WTC11 (cell line): ENCODE measurements around the gene EMC9. TPM values are rescaled to one million over a fixed set of nuclear protein-coding genes. Genes with fewer than 3 reads are reported as not detected.

ENCODE experiments used
- ATAC-seq: fragments of 200-7000 bp; cut with Tn5 transposase; 2 replicates; pipeline ENCODE4 v1.10.0; 2021; ENCODE audit warnings: mild to moderate bottlenecking, moderate library complexity
- CTCF ChIA-PET: fragments of 300-600 bp; sonication (Branson Sonifier 250); formaldehyde crosslinking; loops from one replicate; lab custom pipeline; 2021; ENCODE audit warnings: antibody characterized with exemption; lab: Charles Lee
- POLR2A ChIA-PET: fragments of 350-600 bp; sonication (Branson Sonifier 250); formaldehyde crosslinking; loops from one replicate; lab custom pipeline; 2021; ENCODE audit warnings: antibody characterized with exemption; lab: Charles Lee
- DNase-seq: peaks from one replicate; pipeline ENCODE4 v3.0.0; 2021; ENCODE audit warnings: low spot score
- H3K27ac Mint-ChIP-seq: 2 replicates; pipeline ENCODE4 v1.8.0; 2021; ENCODE audit warnings: mixed read lengths
- H3K27me3 Mint-ChIP-seq: 2 replicates; pipeline ENCODE4 v1.8.0; 2021; ENCODE audit warnings: low read depth, mild to moderate bottlenecking, moderate library complexity, mixed read lengths
- H3K36me3 Mint-ChIP-seq: 2 replicates; pipeline ENCODE4 v1.8.0; 2021; ENCODE audit warnings: mixed read lengths
- H3K4me1 Mint-ChIP-seq: 2 replicates; pipeline ENCODE4 v1.8.0; 2022; ENCODE audit warnings: mixed read lengths
- H3K4me3 Mint-ChIP-seq: 2 replicates; pipeline ENCODE4 v1.8.0; 2021; ENCODE audit warnings: mild to moderate bottlenecking, moderate library complexity, mixed read lengths
- H3K9me3 Mint-ChIP-seq: 2 replicates; pipeline ENCODE4 v1.8.0; 2021; ENCODE audit warnings: mixed read lengths
- ATF2 ChIP-seq: sonication (generic); formaldehyde crosslinking; IDR thresholded peaks from 2 replicates; pipeline ENCODE4 v1.8.1; 2022; ENCODE audit warnings: low read depth, missing genetic modification reagents, borderline replicate concordance
- EMX1 ChIP-seq: fragments of 250-450 bp; sonication (Bioruptor Pico); IDR thresholded peaks from 2 replicates; pipeline ENCODE4 v1.8.0; 2021; ENCODE audit warnings: mild to moderate bottlenecking
- GRHL2 ChIP-seq: fragments of 250-450 bp; sonication (Bioruptor Pico); IDR thresholded peaks from 2 replicates; pipeline ENCODE4 v1.8.0; 2022; ENCODE audit warnings: mild to moderate bottlenecking, moderate library complexity; ENCODE audit not compliant: insufficient replicate concordance, severe bottlenecking
- HMGA2 ChIP-seq: fragments of 250-450 bp; sonication (Bioruptor Pico); IDR thresholded peaks from 2 replicates; pipeline ENCODE4 v1.4.0; 2021; ENCODE audit warnings: mild to moderate bottlenecking, moderate library complexity
- IRF1 ChIP-seq: sonication (generic); formaldehyde crosslinking; IDR thresholded peaks from 2 replicates; pipeline ENCODE4 v1.8.0; 2023; ENCODE audit warnings: missing genetic modification reagents
- MYBL2 ChIP-seq: sonication (generic); formaldehyde crosslinking; IDR thresholded peaks from 2 replicates; pipeline ENCODE4 v1.8.1; 2023; ENCODE audit warnings: mild to moderate bottlenecking, moderate library complexity, missing genetic modification reagents
- NFYB ChIP-seq: sonication (generic); formaldehyde crosslinking; conservative IDR thresholded peaks from 2 replicates; pipeline ENCODE4 v1.8.0; 2022; ENCODE audit warnings: low read depth, missing genetic modification reagents
- NR1H2 ChIP-seq: sonication (generic); formaldehyde crosslinking; IDR thresholded peaks from 2 replicates; pipeline ENCODE4 v1.9.0; 2021; ENCODE audit warnings: mild to moderate bottlenecking, moderate library complexity, missing genetic modification reagents
- SP1 ChIP-seq: sonication (generic); formaldehyde crosslinking; conservative IDR thresholded peaks from 2 replicates; pipeline ENCODE4 v1.8.1; 2022; ENCODE audit warnings: missing genetic modification reagents
- ZNF138 ChIP-seq: sonication (generic); formaldehyde crosslinking; conservative IDR thresholded peaks from 2 replicates; pipeline ENCODE4 v1.8.1; 2022; ENCODE audit warnings: mild to moderate bottlenecking, moderate library complexity, missing genetic modification reagents
- ZNF219 ChIP-seq: sonication (generic); formaldehyde crosslinking; IDR thresholded peaks from 2 replicates; pipeline ENCODE4 v1.8.0; 2023; ENCODE audit warnings: missing genetic modification reagents, mild to moderate bottlenecking, borderline replicate concordance
- ZNF423 ChIP-seq: fragments of 250-450 bp; sonication (Bioruptor Pico); IDR thresholded peaks from 2 replicates; pipeline ENCODE4 v2.1.2; 2022; ENCODE audit warnings: mild to moderate bottlenecking, moderate library complexity
- ZNF425 ChIP-seq: fragments of 250-450 bp; sonication (Bioruptor Pico); conservative IDR thresholded peaks from 2 replicates; pipeline ENCODE4 v1.9.0; 2021; ENCODE audit warnings: mild to moderate bottlenecking
- ZNF671 ChIP-seq: fragments of 250-450 bp; sonication (Bioruptor Pico); IDR thresholded peaks from 2 replicates; pipeline ENCODE4 v1.8.0; 2021; ENCODE audit warnings: mild to moderate bottlenecking
- total RNA-seq: library from RNA; stranded (reverse); gene quantifications from 3 replicates; pipeline ENCODE4 v1.2.3, GENCODE V29; 2021
- TF ChIP-seq, protein P1 (sequence below): sonication (generic); formaldehyde crosslinking; IDR thresholded peaks from 2 replicates; pipeline ENCODE4 v1.8.0; 2022; ENCODE audit warnings: mild to moderate bottlenecking, missing genetic modification reagents
- TF ChIP-seq, protein P2 (sequence below): fragments of 250-450 bp; sonication (Bioruptor Pico); IDR thresholded peaks from 2 replicates; pipeline ENCODE4 v1.9.0; 2021; ENCODE audit warnings: moderate library complexity, mild to moderate bottlenecking, inconsistent platforms, borderline replicate concordance
- TF ChIP-seq, protein P3 (sequence below): fragments of 200-600 bp; IDR thresholded peaks from 2 replicates; pipeline ENCODE4 v1.8.0; 2022; ENCODE audit warnings: antibody characterized with exemption
- TF ChIP-seq, protein P4 (sequence below): sonication (generic); formaldehyde crosslinking; IDR thresholded peaks from 2 replicates; pipeline ENCODE4 v1.8.1; 2023; ENCODE audit warnings: mild to moderate bottlenecking, missing genetic modification reagents

EMC9 gene
- total RNA-seq, 1 experiment from 2014 or later: 44.4 TPM

DNA sequence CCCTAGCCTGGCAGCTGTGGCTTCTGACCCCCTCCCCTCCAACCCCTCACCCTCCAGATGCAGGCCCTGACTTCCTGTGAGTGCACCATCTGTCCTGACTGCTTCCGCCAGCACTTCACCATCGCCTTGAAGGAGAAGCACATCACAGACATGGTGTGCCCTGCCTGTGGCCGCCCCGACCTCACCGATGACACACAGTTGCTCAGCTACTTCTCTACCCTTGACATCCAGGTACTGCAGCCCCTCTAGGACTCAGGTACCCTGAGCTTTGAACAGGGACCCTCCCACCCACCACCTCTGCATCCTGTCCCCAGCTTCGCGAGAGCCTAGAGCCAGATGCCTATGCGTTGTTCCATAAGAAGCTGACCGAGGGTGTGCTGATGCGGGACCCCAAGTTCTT is 13.7 kb upstream of the EMC9 start (continued):
- TF ChIP-seq EMX1 (CRISPR knock-in tag) (no peak), NR1H2 (CRISPR knock-in tag) (no peak), SP1 (CRISPR knock-in tag) (no peak), ATF2 (no peak), HMGA2 (no peak)
- TF ChIP-seq, protein P1, sequence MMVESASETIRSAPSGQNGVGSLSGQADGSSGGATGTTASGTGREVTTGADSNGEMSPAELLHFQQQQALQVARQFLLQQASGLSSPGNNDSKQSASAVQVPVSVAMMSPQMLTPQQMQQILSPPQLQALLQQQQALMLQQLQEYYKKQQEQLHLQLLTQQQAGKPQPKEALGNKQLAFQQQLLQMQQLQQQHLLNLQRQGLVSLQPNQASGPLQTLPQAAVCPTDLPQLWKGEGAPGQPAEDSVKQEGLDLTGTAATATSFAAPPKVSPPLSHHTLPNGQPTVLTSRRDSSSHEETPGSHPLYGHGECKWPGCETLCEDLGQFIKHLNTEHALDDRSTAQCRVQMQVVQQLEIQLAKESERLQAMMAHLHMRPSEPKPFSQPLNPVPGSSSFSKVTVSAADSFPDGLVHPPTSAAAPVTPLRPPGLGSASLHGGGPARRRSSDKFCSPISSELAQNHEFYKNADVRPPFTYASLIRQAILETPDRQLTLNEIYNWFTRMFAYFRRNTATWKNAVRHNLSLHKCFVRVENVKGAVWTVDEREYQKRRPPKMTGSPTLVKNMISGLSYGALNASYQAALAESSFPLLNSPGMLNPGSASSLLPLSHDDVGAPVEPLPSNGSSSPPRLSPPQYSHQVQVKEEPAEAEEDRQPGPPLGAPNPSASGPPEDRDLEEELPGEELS: no peak
- TF ChIP-seq, protein P2, sequence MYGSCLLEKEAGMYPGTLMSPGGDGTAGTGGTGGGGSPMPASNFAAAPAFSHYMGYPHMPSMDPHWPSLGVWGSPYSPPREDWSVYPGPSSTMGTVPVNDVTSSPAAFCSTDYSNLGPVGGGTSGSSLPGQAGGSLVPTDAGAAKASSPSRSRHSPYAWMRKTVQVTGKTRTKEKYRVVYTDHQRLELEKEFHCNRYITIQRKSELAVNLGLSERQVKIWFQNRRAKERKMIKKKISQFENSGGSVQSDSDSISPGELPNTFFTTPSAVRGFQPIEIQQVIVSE (CRISPR knock-in tag): no peak

GRCh38 chr14:24151404-24152080 is 10.2 kb upstream of the EMC9 start:
- no peak for DNase-seq
- ChIA-PET POLR2A (interaction anchor here (0.7 to 1.7 kb wide), 4 partner anchors 9 to 41 kb away, joined by 3 to 4 read pairs (median 3); partner anchors contain the start of genes DCAF11, EMC9, IRF9 and NRL), CTCF (interaction anchor here (0.5 to 4.1 kb wide), 6 partner anchors 9 to 157 kb away, joined by 3 to 19 read pairs (median 4); partner anchors contain the start of genes CIDEB and IRF9)
- H3K4me1 Mint-ChIP-seq: peaks cover 11% of the 10 kb centered on the region
- H3K36me3 Mint-ChIP-seq: peaks cover 53% of the 10 kb centered on the region
- no peaks in the 10 kb centered on the region for H3K9me3 Mint-ChIP-seq
- no peak for ATAC-seq
- no peak for TF ChIP-seq ZNF219 (CRISPR knock-in tag)
- no peak for TF ChIP-seq ZNF425 (CRISPR knock-in tag)
- TF ChIP-seq, protein P3, sequence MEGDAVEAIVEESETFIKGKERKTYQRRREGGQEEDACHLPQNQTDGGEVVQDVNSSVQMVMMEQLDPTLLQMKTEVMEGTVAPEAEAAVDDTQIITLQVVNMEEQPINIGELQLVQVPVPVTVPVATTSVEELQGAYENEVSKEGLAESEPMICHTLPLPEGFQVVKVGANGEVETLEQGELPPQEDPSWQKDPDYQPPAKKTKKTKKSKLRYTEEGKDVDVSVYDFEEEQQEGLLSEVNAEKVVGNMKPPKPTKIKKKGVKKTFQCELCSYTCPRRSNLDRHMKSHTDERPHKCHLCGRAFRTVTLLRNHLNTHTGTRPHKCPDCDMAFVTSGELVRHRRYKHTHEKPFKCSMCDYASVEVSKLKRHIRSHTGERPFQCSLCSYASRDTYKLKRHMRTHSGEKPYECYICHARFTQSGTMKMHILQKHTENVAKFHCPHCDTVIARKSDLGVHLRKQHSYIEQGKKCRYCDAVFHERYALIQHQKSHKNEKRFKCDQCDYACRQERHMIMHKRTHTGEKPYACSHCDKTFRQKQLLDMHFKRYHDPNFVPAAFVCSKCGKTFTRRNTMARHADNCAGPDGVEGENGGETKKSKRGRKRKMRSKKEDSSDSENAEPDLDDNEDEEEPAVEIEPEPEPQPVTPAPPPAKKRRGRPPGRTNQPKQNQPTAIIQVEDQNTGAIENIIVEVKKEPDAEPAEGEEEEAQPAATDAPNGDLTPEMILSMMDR: no peak
- no peak for TF ChIP-seq ZNF671
- TF ChIP-seq MYBL2: no peak
- TF ChIP-seq IRF1: no peak
- no peak for TF ChIP-seq GRHL2 (CRISPR knock-in tag)
- TF ChIP-seq ZNF138 (CRISPR knock-in tag): no peak
- no peak for TF ChIP-seq NFYB (CRISPR knock-in tag)
- TF ChIP-seq, protein P4, sequence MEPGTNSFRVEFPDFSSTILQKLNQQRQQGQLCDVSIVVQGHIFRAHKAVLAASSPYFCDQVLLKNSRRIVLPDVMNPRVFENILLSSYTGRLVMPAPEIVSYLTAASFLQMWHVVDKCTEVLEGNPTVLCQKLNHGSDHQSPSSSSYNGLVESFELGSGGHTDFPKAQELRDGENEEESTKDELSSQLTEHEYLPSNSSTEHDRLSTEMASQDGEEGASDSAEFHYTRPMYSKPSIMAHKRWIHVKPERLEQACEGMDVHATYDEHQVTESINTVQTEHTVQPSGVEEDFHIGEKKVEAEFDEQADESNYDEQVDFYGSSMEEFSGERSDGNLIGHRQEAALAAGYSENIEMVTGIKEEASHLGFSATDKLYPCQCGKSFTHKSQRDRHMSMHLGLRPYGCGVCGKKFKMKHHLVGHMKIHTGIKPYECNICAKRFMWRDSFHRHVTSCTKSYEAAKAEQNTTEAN: no peak
- no peak for TF ChIP-seq HMGA2
- TF ChIP-seq ZNF423 (CRISPR knock-in tag): no peak
- no peak overlapping the region for H3K4me3 Mint-ChIP-seq
- H3K27ac Mint-ChIP-seq: no peak overlapping the region
- H3K27me3 Mint-ChIP-seq: no peaks in the 10 kb centered on the region
